ENCODE data around the gene TRMT13.

TRMT13 gene

DNA sequence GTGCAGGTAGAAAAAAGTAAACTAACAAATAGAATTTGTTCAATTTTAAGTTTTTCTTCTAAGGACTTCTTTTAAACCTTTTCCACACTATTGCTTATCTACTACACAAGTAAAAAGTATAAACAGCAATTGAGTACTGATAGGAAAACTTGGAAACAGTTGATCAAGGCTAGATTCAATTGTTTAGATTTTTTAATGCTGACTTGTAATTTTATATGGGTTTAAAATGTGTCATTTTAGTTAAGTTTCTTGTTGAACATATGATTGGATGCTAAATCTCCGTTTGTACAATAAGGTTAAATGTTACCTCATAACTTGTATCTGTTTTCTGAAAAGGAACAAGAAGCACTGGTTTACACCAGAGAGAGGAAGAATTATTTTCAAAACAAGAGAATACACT lies 5.7 kb upstream of the TRMT13 start:
- Histone ChIP-seq H3K36me3 (ENCODE audit: control insufficient read depth, insufficient read depth, low read length) (no peaks in the 10 kb centered on the region), H3K27me3 (replicated peaks; ENCODE audit: control insufficient read depth, insufficient read depth, low read length, poor library complexity, severe bottlenecking) (no peaks in the 10 kb centered on the region), H3K27ac (ENCODE audit: insufficient read depth, low read length, poor library complexity, severe bottlenecking) (no peak overlapping the region), H3K4me3 (ENCODE audit: insufficient read depth, low read depth, low read length, poor library complexity, severe bottlenecking) (no peak overlapping the region), H3K4me1 (ENCODE audit: control insufficient read depth, insufficient read depth, low read length, poor library complexity, severe bottlenecking) (peaks cover 5% of the 10 kb centered on the region), H3K9me3 (ENCODE audit: control insufficient read depth, low read length) (no peaks in the 10 kb centered on the region)
- DNase-seq = no peak

DNA sequence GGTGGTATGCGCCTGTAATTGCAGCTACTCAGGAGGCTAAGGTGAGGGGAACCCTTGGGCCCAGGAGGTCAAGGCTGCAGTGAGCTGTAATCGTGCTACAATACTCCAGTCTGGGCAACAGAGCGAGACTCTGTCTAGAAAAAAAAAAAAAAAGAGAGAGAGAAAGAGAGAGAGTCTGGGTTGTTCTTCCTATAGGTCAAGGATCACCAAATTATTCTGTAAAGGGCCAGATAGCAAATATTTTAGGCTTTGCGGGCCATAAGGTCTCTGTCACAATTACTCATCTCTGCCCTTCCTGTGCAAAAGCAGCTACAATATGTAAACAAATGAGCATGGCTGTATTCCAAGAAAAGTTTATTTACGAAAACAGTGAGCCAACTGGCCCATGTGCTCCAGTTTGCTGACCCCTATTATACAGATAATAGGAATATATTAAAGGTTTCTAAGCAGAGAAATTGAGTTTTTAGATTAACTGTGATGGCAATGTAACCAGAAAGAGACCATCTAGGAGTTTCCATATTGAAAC lies 2.3 kb upstream of the TRMT13 start:
- H3K9me3 ChIP-seq (ENCODE audit: control insufficient read depth, low read length) = no peaks in the 10 kb centered on the region
- H3K36me3 ChIP-seq (ENCODE audit: control insufficient read depth, insufficient read depth, low read length) = no peaks in the 10 kb centered on the region
- no peak for DNase-seq
- no peak overlapping the region for H3K4me3 ChIP-seq (ENCODE audit: insufficient read depth, low read depth, low read length, poor library complexity, severe bottlenecking)
- peaks cover 6% of the 10 kb centered on the region for H3K4me1 ChIP-seq (ENCODE audit: control insufficient read depth, insufficient read depth, low read length, poor library complexity, severe bottlenecking)
- H3K27me3 ChIP-seq (replicated peaks; ENCODE audit: control insufficient read depth, insufficient read depth, low read length, poor library complexity, severe bottlenecking) = no peaks in the 10 kb centered on the region
- H3K27ac ChIP-seq (ENCODE audit: insufficient read depth, low read length, poor library complexity, severe bottlenecking) = no peak overlapping the region

- Histone ChIP-seq H3K4me3 (ENCODE audit: insufficient read depth, low read depth, low read length, poor library complexity, severe bottlenecking) (no peak overlapping the region), H3K4me1 (ENCODE audit: control insufficient read depth, insufficient read depth, low read length, poor library complexity, severe bottlenecking) (peaks cover 6% of the 10 kb centered on the region), H3K9me3 (ENCODE audit: control insufficient read depth, low read length) (no peaks in the 10 kb centered on the region), H3K27ac (ENCODE audit: insufficient read depth, low read length, poor library complexity, severe bottlenecking) (no peak overlapping the region), H3K27me3 (replicated peaks; ENCODE audit: control insufficient read depth, insufficient read depth, low read length, poor library complexity, severe bottlenecking) (no peaks in the 10 kb centered on the region), H3K36me3 (ENCODE audit: control insufficient read depth, insufficient read depth, low read length) (peaks cover 2% of the 10 kb centered on the region)
- DNase-seq = no peak
These were observed 1.3 kb upstream of the TRMT13 start for GRCh38 chr1:100131623-100132022.

- H3K27me3 ChIP-seq (replicated peaks; ENCODE audit: control insufficient read depth, insufficient read depth, low read length, poor library complexity, severe bottlenecking) = no peaks in the 10 kb centered on the region
- H3K4me1 ChIP-seq (ENCODE audit: control insufficient read depth, insufficient read depth, low read length, poor library complexity, severe bottlenecking) = peaks cover 6% of the 10 kb centered on the region
- DNase-seq = no peak
- H3K27ac ChIP-seq (ENCODE audit: insufficient read depth, low read length, poor library complexity, severe bottlenecking) = no peak overlapping the region
- no peaks in the 10 kb centered on the region for H3K9me3 ChIP-seq (ENCODE audit: control insufficient read depth, low read length)
- H3K36me3 ChIP-seq (ENCODE audit: control insufficient read depth, insufficient read depth, low read length) = peaks cover 34% of the 10 kb centered on the region
- H3K4me3 ChIP-seq (ENCODE audit: insufficient read depth, low read depth, low read length, poor library complexity, severe bottlenecking) = no peak overlapping the region
These were observed 1.9 kb downstream of the TRMT13 start for GRCh38 chr1:100134872-100135271.

- no peaks in the 10 kb centered on the region for H3K9me3 ChIP-seq (ENCODE audit: control insufficient read depth, low read length)
- H3K27me3 ChIP-seq (replicated peaks; ENCODE audit: control insufficient read depth, insufficient read depth, low read length, poor library complexity, severe bottlenecking) = no peaks in the 10 kb centered on the region
- peaks cover 57% of the 10 kb centered on the region for H3K36me3 ChIP-seq (ENCODE audit: control insufficient read depth, insufficient read depth, low read length)
- DNase-seq = no peak
- no peak overlapping the region for H3K4me3 ChIP-seq (ENCODE audit: insufficient read depth, low read depth, low read length, poor library complexity, severe bottlenecking)
- H3K4me1 ChIP-seq (ENCODE audit: control insufficient read depth, insufficient read depth, low read length, poor library complexity, severe bottlenecking) = no peaks in the 10 kb centered on the region
- no peak overlapping the region for H3K27ac ChIP-seq (ENCODE audit: insufficient read depth, low read length, poor library complexity, severe bottlenecking)
These were observed 4.6 kb downstream of the TRMT13 start for GRCh38 chr1:100137602-100138001.

GRCh38 chr1:100141192-100141591 lies 8.2 kb downstream of the TRMT13 start:
- DNase-seq = no peak
- Histone ChIP-seq H3K36me3 (ENCODE audit: control insufficient read depth, insufficient read depth, low read length) (peaks cover 88% of the 10 kb centered on the region), H3K27ac (ENCODE audit: insufficient read depth, low read length, poor library complexity, severe bottlenecking) (no peak overlapping the region), H3K4me1 (ENCODE audit: control insufficient read depth, insufficient read depth, low read length, poor library complexity, severe bottlenecking) (no peaks in the 10 kb centered on the region), H3K4me3 (ENCODE audit: insufficient read depth, low read depth, low read length, poor library complexity, severe bottlenecking) (no peak overlapping the region), H3K9me3 (ENCODE audit: control insufficient read depth, low read length) (no peaks in the 10 kb centered on the region), H3K27me3 (replicated peaks; ENCODE audit: control insufficient read depth, insufficient read depth, low read length, poor library complexity, severe bottlenecking) (no peaks in the 10 kb centered on the region)

GRCh38 chr1:100142343-100142742 lies 9.4 kb downstream of the TRMT13 start:
- peaks cover 79% of the 10 kb centered on the region for H3K36me3 ChIP-seq (ENCODE audit: control insufficient read depth, insufficient read depth, low read length)
- H3K4me3 ChIP-seq (ENCODE audit: insufficient read depth, low read depth, low read length, poor library complexity, severe bottlenecking) = no peak overlapping the region
- no peak overlapping the region for H3K27ac ChIP-seq (ENCODE audit: insufficient read depth, low read length, poor library complexity, severe bottlenecking)

DNA sequence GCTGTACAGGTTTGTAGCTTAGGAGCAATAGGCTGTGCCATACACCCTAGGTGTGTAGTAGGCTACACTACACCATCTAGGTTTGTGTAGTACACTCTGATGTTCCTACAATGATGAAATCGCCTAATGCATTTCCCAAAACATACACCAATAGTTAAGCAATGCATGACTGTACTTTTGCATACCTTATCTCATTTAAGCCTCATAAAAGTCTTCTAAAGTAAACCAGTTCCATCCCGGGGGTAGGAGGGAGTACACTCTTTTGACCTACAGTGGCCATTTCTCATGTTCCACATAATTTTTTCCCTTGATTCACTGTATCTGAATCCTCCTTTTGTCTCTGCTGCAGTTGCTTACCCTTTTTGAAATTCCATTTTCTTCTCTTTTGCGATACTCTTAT lies 12.2 kb downstream of the TRMT13 start:
- Histone ChIP-seq H3K9me3 (ENCODE audit: control insufficient read depth, low read length) (no peaks in the 10 kb centered on the region), H3K27me3 (replicated peaks; ENCODE audit: control insufficient read depth, insufficient read depth, low read length, poor library complexity, severe bottlenecking) (no peaks in the 10 kb centered on the region), H3K4me3 (ENCODE audit: insufficient read depth, low read depth, low read length, poor library complexity, severe bottlenecking) (no peak overlapping the region), H3K36me3 (ENCODE audit: control insufficient read depth, insufficient read depth, low read length) (peaks cover 60% of the 10 kb centered on the region), H3K27ac (ENCODE audit: insufficient read depth, low read length, poor library complexity, severe bottlenecking) (no peak overlapping the region), H3K4me1 (ENCODE audit: control insufficient read depth, insufficient read depth, low read length, poor library complexity, severe bottlenecking) (no peaks in the 10 kb centered on the region)
- no peak for DNase-seq

More at GRCh38 chr1:100142343-100142742, 9.4 kb downstream of the TRMT13 start:
- H3K27me3 ChIP-seq (replicated peaks; ENCODE audit: control insufficient read depth, insufficient read depth, low read length, poor library complexity, severe bottlenecking) = no peaks in the 10 kb centered on the region
- H3K9me3 ChIP-seq (ENCODE audit: control insufficient read depth, low read length) = no peaks in the 10 kb centered on the region
- DNase-seq = no peak
- no peaks in the 10 kb centered on the region for H3K4me1 ChIP-seq (ENCODE audit: control insufficient read depth, insufficient read depth, low read length, poor library complexity, severe bottlenecking)

DNA sequence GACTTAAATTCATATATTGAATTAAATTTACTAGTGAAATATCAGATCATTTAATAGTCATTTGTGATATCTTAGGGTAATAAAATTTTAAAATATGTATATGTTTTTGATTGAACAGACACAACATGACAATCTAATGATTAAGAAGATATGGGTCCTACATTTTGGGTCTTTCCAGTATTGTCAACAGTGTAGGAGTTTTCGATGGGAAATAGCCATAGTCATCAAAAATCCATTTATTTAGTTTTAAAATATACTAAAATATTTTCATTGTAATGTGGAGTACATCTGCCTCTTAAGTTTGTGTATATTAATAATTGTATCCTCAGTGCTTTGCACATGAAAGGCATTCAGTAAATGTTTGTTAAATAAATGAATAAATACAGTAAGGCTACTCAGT lies 14.0 kb downstream of the TRMT13 start:
- no peaks in the 10 kb centered on the region for H3K4me1 ChIP-seq (ENCODE audit: control insufficient read depth, insufficient read depth, low read length, poor library complexity, severe bottlenecking)
- H3K4me3 ChIP-seq (ENCODE audit: insufficient read depth, low read depth, low read length, poor library complexity, severe bottlenecking) = no peak overlapping the region
- H3K27me3 ChIP-seq (replicated peaks; ENCODE audit: control insufficient read depth, insufficient read depth, low read length, poor library complexity, severe bottlenecking) = no peaks in the 10 kb centered on the region
- no peak for DNase-seq
- H3K9me3 ChIP-seq (ENCODE audit: control insufficient read depth, low read length) = no peaks in the 10 kb centered on the region
- peaks cover 45% of the 10 kb centered on the region for H3K36me3 ChIP-seq (ENCODE audit: control insufficient read depth, insufficient read depth, low read length)
- H3K27ac ChIP-seq (ENCODE audit: insufficient read depth, low read length, poor library complexity, severe bottlenecking) = no peak overlapping the region

- Histone ChIP-seq H3K36me3 (ENCODE audit: control insufficient read depth, insufficient read depth, low read length) (peaks cover 37% of the 10 kb centered on the region), H3K4me1 (ENCODE audit: control insufficient read depth, insufficient read depth, low read length, poor library complexity, severe bottlenecking) (no peaks in the 10 kb centered on the region), H3K4me3 (ENCODE audit: insufficient read depth, low read depth, low read length, poor library complexity, severe bottlenecking) (no peak overlapping the region), H3K9me3 (ENCODE audit: control insufficient read depth, low read length) (no peaks in the 10 kb centered on the region), H3K27ac (ENCODE audit: insufficient read depth, low read length, poor library complexity, severe bottlenecking) (no peak overlapping the region), H3K27me3 (replicated peaks; ENCODE audit: control insufficient read depth, insufficient read depth, low read length, poor library complexity, severe bottlenecking) (no peaks in the 10 kb centered on the region)
- no peak for DNase-seq
These were observed 14.9 kb downstream of the TRMT13 start for GRCh38 chr1:100147875-100148274.
